Hepatocyte (in vitro differentiated cells): ENCODE data around the gene BAMBI.

Experiments used
- CTCF ChIP-seq: fragments of 200-600 bp; sonication (generic); IDR thresholded peaks from 2 replicates; pipeline ENCODE4 v1.5.1; 2016; ENCODE audit warnings: antibody characterized with exemption, mild to moderate bottlenecking; ENCODE audit not compliant: poor library complexity
- EZH2 ChIP-seq: fragments of 200-600 bp; sonication (generic); IDR thresholded peaks from 2 replicates; pipeline ENCODE4 v1.6.1; 2016; ENCODE audit warnings: antibody characterized with exemption, mild to moderate bottlenecking, borderline replicate concordance

- no peak for TF ChIP-seq CTCF
- TF ChIP-seq EZH2, result no peak
These were observed 33.7 kb downstream of the BAMBI start for GRCh38 chr10:28711041-28711440.
